ENCODE measurements around the gene SLC7A8. TPM values are rescaled to one million over a fixed set of nuclear protein-coding genes. Genes with fewer than 3 reads are reported as not detected.

SLC7A8 gene
- total and polyA plus RNA-seq, 4 donors, result 2.6 to 9.8 (median 5.4) TPM

DNA sequence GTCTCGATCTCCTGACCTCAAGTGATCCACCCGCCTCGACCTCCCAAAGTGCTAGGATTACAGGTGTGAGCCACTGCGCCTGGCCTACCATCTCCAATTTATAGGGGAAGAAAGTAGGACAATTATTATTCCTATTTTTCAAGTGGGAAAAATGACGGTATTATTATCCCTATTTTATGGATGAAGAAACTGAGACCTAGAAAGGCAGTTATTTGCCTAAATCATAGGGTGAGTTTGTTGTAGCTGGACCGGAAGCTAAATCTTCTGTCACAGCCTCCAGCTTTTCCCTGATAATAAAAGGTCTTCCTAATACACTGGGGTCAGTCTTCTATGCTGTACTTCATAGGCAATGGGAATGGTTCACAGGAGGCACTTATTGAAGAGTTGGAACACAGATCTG lies 13.8 kb downstream of the SLC7A8 start:
- DNase-seq (ENCODE audit: low spot score), result no peak
- H3K4me1 ChIP-seq (ENCODE audit: control insufficient read depth in 4 of 4, insufficient read depth in 4 of 4, low read length in 3 of 4), result no peaks in the 10 kb centered on the region
- peaks cover 0 to 5% (median 0%) of the 10 kb centered on the region in 4 donors for H3K27me3 ChIP-seq (ENCODE audit: control insufficient read depth in 4 of 4, insufficient read depth in 4 of 4, low read length in 3 of 4)
- H3K9ac ChIP-seq (ENCODE audit: low read depth in 1 of 2, low read length in 2 of 2), result no peak overlapping the region
- H3K36me3 ChIP-seq (ENCODE audit: control insufficient read depth in 4 of 4, insufficient read depth in 3 of 4, low read depth in 1 of 4, low read length in 3 of 4), result no peaks in the 10 kb centered on the region
- TF ChIP-seq, protein P1, sequence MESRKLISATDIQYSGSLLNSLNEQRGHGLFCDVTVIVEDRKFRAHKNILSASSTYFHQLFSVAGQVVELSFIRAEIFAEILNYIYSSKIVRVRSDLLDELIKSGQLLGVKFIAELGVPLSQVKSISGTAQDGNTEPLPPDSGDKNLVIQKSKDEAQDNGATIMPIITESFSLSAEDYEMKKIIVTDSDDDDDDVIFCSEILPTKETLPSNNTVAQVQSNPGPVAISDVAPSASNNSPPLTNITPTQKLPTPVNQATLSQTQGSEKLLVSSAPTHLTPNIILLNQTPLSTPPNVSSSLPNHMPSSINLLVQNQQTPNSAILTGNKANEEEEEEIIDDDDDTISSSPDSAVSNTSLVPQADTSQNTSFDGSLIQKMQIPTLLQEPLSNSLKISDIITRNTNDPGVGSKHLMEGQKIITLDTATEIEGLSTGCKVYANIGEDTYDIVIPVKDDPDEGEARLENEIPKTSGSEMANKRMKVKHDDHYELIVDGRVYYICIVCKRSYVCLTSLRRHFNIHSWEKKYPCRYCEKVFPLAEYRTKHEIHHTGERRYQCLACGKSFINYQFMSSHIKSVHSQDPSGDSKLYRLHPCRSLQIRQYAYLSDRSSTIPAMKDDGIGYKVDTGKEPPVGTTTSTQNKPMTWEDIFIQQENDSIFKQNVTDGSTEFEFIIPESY (IDR thresholded peaks at IDR 0.05), result no peak
- no peak for TF ChIP-seq TAF1 (conservative IDR thresholded peaks at IDR 0.05)
- no peak for TF ChIP-seq ATF3 (IDR thresholded peaks at IDR 0.05)
- no peak for TF ChIP-seq GABPA (IDR thresholded peaks at IDR 0.05 in 1 of 2, conservative IDR thresholded peaks at IDR 0.05 in 1 of 2)
- TF ChIP-seq, protein P2, sequence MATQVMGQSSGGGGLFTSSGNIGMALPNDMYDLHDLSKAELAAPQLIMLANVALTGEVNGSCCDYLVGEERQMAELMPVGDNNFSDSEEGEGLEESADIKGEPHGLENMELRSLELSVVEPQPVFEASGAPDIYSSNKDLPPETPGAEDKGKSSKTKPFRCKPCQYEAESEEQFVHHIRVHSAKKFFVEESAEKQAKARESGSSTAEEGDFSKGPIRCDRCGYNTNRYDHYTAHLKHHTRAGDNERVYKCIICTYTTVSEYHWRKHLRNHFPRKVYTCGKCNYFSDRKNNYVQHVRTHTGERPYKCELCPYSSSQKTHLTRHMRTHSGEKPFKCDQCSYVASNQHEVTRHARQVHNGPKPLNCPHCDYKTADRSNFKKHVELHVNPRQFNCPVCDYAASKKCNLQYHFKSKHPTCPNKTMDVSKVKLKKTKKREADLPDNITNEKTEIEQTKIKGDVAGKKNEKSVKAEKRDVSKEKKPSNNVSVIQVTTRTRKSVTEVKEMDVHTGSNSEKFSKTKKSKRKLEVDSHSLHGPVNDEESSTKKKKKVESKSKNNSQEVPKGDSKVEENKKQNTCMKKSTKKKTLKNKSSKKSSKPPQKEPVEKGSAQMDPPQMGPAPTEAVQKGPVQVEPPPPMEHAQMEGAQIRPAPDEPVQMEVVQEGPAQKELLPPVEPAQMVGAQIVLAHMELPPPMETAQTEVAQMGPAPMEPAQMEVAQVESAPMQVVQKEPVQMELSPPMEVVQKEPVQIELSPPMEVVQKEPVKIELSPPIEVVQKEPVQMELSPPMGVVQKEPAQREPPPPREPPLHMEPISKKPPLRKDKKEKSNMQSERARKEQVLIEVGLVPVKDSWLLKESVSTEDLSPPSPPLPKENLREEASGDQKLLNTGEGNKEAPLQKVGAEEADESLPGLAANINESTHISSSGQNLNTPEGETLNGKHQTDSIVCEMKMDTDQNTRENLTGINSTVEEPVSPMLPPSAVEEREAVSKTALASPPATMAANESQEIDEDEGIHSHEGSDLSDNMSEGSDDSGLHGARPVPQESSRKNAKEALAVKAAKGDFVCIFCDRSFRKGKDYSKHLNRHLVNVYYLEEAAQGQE (IDR thresholded peaks at IDR 0.05), result no peak
- no peak for TF ChIP-seq HNF4G (IDR thresholded peaks at IDR 0.05)
- no peak for TF ChIP-seq SP1 (IDR thresholded peaks at IDR 0.05)
- TF ChIP-seq YY1 (IDR thresholded peaks at IDR 0.05), result no peak
- no peak for TF ChIP-seq RAD21 (IDR thresholded peaks at IDR 0.05)
- no peak for TF ChIP-seq CTCF (IDR thresholded peaks at IDR 0.05; ENCODE audit: low read depth, low read length, missing input control)
- no peak for TF ChIP-seq RXRA (IDR thresholded peaks at IDR 0.05)
- TF ChIP-seq HNF4A (conservative IDR thresholded peaks at IDR 0.05), result no peak
- TF ChIP-seq JUND (IDR thresholded peaks at IDR 0.05), result no peak
- no peak for TF ChIP-seq NR2F2 (IDR thresholded peaks at IDR 0.05)
- no peak for TF ChIP-seq EGR1 (IDR thresholded peaks at IDR 0.05; ENCODE audit: low read depth in 2 of 2)
- TF ChIP-seq, protein P3, sequence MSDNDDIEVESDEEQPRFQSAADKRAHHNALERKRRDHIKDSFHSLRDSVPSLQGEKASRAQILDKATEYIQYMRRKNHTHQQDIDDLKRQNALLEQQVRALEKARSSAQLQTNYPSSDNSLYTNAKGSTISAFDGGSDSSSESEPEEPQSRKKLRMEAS (IDR thresholded peaks at IDR 0.05), result no peak
- no peak for TF ChIP-seq FOXA2 (IDR thresholded peaks at IDR 0.05)
- H3K4me3 ChIP-seq (ENCODE audit: low read depth in 1 of 3, low read length in 3 of 3), result no peak overlapping the region
- H3K9me3 ChIP-seq (ENCODE audit: control insufficient read depth in 4 of 4, low read length in 3 of 4), result no peaks in the 10 kb centered on the region
- WGBS, result 90% methylated on average over 6 of the region's 6 CpGs
- H3K27ac ChIP-seq (ENCODE audit: low read depth in 1 of 2, low read length in 2 of 2), result no peak overlapping the region

Data from liver (tissue), 9 donors.